ENCODE data around the gene MAP2K3.

Gene MAP2K3

GRCh38 chr17:21284319-21285163, at the start of gene MAP2K3:
Gene MAP2K3 (plus strand): TSS chr17:21284711. CDS start chr17:21284921, 210 bp downstream.
- DNase-seq (ENCODE audit: low spot score): peak; percentile 99

- DNase-seq (ENCODE audit: low spot score): no peak
These were observed 48.6 kb upstream of the MAP2K3 start for GRCh38 chr17:21235921-21236320.

- DNase-seq (ENCODE audit: low spot score): no peak
These were observed 44.7 kb upstream of the MAP2K3 start for GRCh38 chr17:21239680-21240368.

- DNase-seq (ENCODE audit: low spot score): no peak
These were observed 44.0 kb upstream of the MAP2K3 start for GRCh38 chr17:21240369-21241055.

- no peak for DNase-seq (ENCODE audit: low spot score)
These were observed 42.9 kb upstream of the MAP2K3 start for GRCh38 chr17:21241564-21241963.

- DNase-seq (ENCODE audit: low spot score): no peak
These were observed 42.3 kb upstream of the MAP2K3 start for GRCh38 chr17:21242026-21242697.

GRCh38 chr17:21242780-21243515, 41.6 kb upstream of the MAP2K3 start:
- no peak for DNase-seq (ENCODE audit: low spot score)

GRCh38 chr17:21243516-21244303, 40.8 kb upstream of the MAP2K3 start:
- no peak for DNase-seq (ENCODE audit: low spot score)

- no peak for DNase-seq (ENCODE audit: low spot score)
These were observed 38.8 kb upstream of the MAP2K3 start for GRCh38 chr17:21245639-21246084.

GRCh38 chr17:21246698-21247097, 37.8 kb upstream of the MAP2K3 start:
- no peak for DNase-seq (ENCODE audit: low spot score)

GRCh38 chr17:21247552-21248258, 36.8 kb upstream of the MAP2K3 start:
- no peak for DNase-seq (ENCODE audit: low spot score)

- no peak for DNase-seq (ENCODE audit: low spot score)
These were observed 36.0 kb upstream of the MAP2K3 start for GRCh38 chr17:21248500-21248899.

GRCh38 chr17:21249086-21249795, 35.3 kb upstream of the MAP2K3 start:
- DNase-seq (ENCODE audit: low spot score): no peak

- no peak for DNase-seq (ENCODE audit: low spot score)
These were observed 34.4 kb upstream of the MAP2K3 start for GRCh38 chr17:21249920-21250703.

- no peak for DNase-seq (ENCODE audit: low spot score)
These were observed 33.7 kb upstream of the MAP2K3 start for GRCh38 chr17:21250854-21251253.

GRCh38 chr17:21251337-21252010, 33.0 kb upstream of the MAP2K3 start:
- no peak for DNase-seq (ENCODE audit: low spot score)

- DNase-seq (ENCODE audit: low spot score): no peak
These were observed 32.2 kb upstream of the MAP2K3 start for GRCh38 chr17:21252289-21252795.

Data from activated CD4-positive, alpha-beta T cell treated with anti-CD3 and anti-CD28 coated beads, Interleukin-2, Interleukin-4, amounts not matched to agents 100 ng/mL and 50 ng/mL, durations not matched to agents 16 hours and 8 hours (primary cell).